GM19099 (cell line): Measurements from ENCODE around the gene EIPR1.

Experiments used
- POLR2A ChIP-seq: IDR thresholded peaks from 3 replicates; pipeline ENCODE4 v1.6.1; 2011; ENCODE audit warnings: low read depth; ENCODE audit not compliant: insufficient read length; ENCODE audit errors: extremely low read depth

EIPR1 gene

DNA sequence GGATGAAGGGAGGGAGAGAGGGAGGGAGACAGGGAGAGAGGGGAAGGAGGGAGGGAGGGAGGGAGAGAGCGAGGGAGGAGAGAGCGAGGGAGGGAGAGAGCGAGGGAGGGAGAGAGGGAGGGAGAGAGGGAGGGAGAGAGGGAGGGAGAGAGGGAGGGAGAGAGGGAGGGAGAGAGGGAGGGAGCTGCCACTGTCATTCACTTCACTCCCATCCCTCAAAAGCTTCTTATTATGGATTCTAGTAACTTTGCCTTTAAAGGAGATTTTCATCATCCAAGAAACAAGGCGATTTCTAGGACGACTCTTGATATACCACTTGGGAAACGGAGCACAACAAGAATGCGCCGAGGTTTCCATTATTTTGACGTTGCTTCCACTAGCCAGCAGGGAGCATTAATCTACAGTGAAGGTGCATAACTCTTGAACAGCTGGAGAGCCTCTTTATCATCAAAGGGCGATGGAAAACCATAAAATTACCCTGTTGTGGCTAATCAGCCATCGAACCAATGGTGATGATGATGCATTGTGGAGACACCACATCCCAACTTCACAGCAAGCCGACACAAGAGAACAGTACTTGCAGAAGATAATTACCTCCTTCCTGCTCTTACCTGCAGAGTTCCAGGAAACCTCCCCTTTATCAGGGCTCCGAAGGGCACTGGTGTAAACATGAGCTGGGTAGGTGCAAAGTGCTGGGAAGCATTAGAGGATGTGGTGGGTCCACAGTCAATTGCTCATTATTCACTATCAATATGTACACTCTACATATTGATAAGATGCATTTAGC, 130.5 kb downstream of the EIPR1 start:
- no peak for TF ChIP-seq POLR2A

DNA sequence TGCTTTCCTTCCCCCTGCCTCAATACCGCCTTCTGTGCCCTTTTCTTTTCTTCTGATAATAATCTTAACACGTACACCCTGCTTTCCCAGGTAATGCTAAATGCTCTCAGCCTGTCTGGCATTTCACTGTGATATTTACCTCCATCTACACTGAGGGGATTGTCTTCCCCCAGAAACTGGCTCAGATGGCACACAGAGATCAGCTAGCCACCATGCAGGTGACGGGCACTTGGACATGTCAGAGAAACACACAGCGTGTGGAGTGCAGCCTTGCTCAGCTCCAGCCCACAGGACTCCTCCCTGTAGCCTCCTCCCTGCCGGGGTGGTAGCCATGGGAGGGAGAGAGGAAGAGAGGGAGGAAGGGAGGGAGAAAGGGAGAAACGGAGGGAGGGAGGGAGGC, 131.2 kb downstream of the EIPR1 start:
- TF ChIP-seq POLR2A: no peak

DNA sequence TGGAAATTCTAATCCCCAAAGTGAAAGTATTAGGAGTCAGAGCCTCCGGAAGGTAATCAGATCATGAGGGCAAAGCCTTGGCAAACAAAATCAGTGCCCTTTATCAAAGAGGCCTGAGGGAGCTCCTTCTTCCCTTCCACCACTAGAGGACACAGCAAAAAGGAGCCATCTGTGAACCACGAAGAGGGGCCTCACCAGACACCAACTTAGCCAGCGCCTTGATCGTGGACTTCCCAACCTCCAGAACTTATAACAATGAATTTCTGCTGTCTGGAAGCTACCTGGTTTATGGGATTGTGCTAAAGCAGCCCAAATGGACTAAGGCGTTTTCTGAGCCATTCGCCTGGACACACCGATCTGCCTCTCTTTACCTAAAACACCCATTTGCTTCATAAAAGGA, 133.1 kb downstream of the EIPR1 start:
- TF ChIP-seq POLR2A: no peak

DNA sequence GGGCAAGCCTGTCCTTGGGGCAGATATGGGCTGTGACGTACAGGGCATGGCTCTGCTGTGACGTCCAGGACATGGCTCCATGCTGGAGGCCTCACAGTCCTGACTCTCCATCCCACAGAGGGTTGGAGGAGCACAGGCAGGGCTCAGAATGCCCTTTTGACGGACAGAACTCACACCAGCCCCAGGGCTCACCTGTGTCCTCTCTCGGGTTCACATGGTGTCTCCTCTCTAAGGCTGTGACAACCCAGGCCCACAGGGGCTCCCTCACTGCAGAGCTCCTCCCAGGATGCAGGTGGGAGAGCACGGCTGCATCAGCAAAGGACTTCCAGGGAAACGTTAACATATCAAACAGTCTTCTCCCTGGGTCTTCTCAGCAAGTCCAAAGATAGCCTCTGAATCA, 133.8 kb downstream of the EIPR1 start:
- no peak for TF ChIP-seq POLR2A

DNA sequence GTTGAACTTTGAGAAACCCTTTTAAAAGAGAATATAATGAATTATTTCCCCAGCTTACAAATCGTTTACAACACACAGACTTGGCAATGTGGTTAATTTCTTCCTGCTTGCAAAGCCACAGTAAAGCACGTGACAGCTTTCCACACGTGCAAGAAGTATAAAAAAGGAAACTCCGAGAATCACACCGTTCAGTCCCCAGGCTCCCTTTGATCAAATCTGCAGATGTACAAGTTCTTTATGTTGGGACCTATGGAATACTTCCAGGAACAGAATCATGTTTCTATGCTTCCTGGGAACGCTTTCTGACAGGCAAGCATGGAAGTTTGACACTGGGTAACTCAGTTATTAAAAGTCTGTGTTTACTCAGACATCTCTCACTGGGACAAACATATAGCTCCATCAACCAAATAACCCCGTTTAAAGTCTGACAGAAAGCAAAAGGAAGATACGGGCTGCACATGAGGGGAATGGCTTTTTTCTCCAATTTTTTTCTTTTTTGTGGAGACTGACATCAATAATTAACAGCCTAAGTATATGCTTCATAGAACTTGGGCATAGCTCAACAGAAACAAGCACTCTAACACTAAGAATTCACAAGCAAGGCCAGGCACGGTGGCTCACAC, 134.8 kb downstream of the EIPR1 start:
- no peak for TF ChIP-seq POLR2A

DNA sequence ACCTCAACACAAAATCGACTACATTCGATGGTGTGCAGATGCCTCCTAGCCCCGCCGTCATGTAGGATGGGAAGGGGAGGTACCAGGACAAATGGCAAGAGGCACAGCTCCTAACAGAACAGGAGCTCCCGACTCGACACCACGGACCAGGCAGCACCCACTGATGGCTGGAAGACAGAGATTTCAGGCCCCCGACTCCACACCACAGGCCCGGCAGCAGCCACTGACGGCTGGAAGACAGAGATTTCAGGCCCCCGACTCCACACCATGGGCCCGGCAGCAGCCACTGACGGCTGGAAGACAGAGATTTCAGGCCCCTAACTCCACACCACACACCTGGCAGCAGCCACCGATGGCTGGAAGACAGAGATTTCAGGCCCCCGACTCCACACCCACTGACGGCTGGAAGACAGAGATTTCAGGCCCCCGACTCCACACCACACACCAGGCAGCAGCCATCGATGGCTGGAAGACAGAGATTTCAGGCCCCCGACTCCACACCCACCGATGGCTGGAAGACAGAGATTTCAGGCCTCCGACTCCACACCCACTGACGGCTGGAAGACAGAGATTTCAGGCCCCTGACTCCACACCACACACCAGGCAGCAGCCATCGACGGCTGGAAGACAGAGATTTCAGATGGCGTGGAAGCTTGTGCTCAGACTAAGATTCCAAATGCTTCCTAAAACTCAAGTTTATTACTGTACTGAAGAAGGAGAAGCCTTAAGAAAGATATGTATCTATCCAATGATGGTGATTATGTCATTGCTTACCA, 135.5 kb downstream of the EIPR1 start:
- TF ChIP-seq POLR2A: no peak

DNA sequence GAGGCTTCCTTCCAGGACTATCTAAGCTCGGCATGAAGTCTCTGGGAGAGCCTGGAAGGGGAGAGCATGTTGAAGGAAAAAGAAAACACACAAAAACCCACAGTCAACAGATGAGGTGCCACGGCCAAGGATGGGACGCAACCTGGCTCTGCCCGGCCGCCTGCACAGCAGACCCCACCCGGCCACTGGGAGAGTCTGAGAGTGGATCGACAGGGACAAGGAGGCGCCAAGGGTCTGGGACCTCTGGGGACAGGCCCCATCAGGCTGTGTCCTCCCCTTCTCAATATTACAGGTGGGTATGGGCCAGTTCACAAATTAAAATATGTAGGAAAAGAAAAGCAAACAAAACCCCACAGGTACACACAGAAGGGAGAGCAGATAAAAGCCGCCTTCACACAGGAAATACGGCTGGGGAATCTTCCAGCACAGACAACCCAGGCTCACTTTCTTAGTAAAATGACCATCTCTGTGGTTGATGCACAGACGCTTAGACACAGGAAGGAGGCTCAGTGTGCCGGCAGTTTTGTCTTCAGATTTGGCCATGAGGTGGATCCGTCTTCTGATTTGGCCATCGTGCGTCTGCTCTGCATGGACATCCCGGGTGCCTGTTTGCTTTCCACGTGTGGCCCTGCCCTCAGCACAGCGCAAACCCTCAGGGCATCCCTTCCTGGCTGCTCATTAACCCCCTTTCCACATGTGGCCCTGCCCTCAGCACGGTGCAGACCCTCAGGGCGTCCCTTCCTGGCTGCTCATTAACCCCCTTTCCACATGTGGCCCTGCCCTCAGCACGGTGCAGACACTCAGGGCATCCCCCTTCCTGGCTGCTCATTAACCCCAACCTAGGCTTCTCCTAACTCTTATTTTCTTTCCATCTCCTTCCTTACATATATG, 138.4 kb downstream of the EIPR1 start:
- no peak for TF ChIP-seq POLR2A

DNA sequence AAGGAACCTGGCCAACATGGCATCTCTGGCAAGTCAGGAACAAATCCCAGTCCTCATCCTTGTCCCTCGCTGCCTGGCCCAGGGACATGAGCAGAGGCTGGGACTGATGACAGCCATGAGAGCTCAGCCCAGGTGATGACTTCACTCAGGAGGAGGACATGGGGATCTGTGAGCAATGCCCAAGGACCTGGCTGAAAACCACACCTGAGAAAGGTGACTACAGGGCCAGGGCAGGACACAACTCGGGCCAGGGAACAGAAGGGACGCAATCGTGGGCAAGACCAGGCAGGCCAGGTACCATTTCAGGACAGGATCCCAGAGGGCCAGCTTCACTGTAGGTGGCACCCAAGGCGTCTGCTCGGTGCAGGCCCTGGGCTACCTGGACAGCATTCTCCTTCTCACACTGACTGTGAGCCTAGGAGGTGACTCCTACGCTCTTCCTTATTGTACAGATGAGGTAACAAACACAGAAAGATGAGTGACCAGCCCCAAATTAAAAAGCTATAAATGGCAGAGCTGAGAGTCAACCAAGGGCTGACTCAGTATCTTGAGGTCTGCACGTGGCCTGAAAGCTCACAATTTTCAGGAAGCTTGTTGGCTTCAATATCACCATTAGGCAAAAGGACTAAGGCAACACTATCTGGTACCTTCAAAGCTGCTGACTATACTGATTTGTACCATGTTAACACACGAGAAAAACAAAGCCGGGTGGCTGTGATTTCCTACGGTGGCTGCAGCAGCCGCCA, 141.1 kb downstream of the EIPR1 start:
- TF ChIP-seq POLR2A: no peak

DNA sequence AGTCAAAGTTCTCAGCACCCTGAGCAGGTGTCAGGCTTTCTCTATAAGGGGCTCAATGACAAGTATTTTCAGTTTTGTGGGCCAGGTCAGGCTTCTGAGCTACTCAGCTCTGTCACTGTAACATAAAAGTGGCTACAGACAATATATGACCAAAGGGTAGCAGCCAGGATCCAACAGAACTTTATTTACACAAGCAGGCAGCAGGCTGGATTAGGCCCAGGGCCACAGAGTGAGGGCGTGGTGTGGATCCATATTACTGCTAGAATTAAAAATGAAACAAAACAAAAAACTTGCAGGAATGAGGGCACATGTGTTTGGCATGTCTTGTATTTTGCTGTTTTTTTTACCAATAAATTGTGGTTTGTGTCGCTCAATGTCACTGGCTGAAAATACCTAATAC, 143.7 kb downstream of the EIPR1 start:
- no peak for TF ChIP-seq POLR2A

DNA sequence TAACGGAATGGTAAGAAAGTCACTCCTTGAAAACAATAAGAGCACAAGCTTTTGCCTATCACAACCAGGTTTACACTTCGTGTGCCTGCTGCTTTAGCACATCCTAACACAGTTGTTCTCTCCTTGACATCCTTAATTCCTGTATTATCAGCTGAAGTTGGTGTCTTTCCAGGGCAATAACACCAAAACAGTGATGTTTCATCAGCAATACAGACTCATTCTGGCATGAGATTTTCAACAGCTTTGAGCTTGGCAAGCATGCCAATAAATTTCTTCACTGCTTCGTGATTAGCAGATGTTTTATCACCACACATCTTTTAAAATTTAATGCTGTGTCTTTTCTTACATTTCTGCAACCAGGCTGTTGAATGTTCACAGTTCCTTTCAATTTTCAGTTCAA, 148.4 kb downstream of the EIPR1 start:
- TF ChIP-seq POLR2A: no peak

DNA sequence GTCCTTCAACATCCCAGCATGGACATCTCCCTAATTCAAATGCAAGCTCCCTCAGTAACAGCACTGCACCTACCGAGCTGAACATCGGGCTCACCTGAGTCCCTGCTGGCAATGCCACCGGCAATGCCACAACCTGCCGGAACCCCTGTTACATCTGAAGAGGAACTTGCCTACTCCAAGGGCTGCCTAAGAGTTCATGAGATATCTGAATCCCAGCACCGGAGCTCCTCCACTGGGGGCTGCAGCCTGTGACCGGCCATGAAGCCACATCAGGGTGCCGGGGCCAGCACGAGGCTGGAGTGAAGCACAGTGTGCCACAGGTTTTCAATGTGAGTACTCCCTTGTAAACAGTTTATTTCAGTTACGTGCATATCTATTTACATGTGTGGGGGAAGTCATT, 152.9 kb downstream of the EIPR1 start:
- TF ChIP-seq POLR2A: no peak

DNA sequence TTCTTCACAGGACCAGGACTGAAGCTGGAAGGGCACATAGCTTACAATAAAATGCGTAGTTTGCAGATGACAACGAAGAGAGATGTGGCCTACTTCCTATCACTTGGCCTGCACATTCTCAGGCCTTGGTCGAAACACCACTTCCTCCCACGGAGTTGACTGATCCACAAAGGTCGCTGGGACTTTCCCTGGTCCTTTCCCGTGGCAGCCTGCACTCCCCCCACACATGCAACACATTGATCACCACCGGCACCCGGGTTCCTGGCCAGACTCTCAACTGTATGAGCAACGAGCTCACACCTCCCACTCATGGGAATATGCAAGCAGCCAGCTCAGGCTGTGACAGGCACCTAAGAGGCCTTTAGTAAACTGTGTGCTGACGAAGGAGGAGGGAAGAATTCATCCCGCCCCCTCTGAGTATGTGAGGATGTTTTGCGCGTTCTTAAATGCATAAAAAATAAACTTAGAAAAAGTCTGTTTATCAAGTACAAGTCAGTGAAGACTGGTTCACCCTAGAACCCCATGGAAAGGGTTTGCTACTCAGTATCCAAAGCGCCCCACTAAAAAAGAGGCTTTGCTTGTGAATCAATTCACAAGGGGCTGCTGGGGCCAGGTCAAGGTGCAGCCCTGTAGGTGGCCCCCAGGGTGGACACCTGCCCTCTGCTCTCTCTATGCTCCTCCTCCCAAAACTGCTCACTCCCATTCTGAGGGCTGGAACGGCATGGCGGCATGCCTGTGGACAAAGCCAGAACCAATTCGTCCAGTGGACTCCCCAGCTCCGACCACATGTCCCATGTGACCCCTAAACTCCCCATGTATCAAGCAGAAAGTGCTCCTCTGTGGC, 154.3 kb downstream of the EIPR1 start:
- TF ChIP-seq POLR2A: peak; percentile 30

DNA sequence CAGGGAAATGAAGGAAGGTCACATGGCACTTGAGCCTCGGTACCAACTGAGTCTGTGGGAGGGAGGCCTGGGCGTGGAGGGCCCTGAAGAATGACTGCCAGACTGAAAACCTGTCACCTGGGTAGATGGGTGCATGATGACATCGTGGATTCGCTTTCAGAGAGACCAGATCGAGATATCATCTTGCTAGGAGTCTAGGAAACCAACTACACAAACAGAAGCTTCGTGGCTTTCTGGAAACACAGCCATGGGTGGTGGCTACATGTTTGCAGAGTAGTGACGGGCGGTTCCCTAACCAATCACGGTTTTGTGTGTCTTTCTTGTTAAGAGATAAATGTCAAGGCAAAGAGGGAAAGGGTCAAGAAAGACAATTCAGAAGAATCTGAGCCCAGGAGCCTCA, 155.0 kb downstream of the EIPR1 start:
- no peak for TF ChIP-seq POLR2A
